OCI-LY1 (cell line): Measurements from ENCODE around the gene DROSHA.

Source experiments
- H2AFZ ChIP-seq: fragments of 200-600 bp; sonication (generic), shearing (Covaris generic); 2 replicates; pipeline ENCODE4 v1.6.0; 2014; ENCODE audit warnings: antibody characterized with exemption, mild to moderate bottlenecking, low read length
- H3F3A ChIP-seq: fragments of 200-600 bp; sonication (generic), shearing (Covaris generic); 2 replicates; pipeline ENCODE4 v1.6.0; 2014; ENCODE audit warnings: mild to moderate bottlenecking, antibody characterized with exemption, low read length, moderate library complexity; ENCODE audit not compliant: insufficient read depth
- H3K27ac ChIP-seq: fragments of 200-600 bp; sonication (generic); 2 replicates; pipeline ENCODE4 v1.5.1; 2014; ENCODE audit warnings: low read length, mixed run types, mild to moderate bottlenecking, low read depth; ENCODE audit not compliant: poor library complexity, severe bottlenecking
- H3K27me3 ChIP-seq: fragments of 200-600 bp; sonication (generic); 2 replicates; pipeline ENCODE4 v1.6.0; 2014; ENCODE audit warnings: antibody characterized with exemption, mild to moderate bottlenecking, low read length, moderate library complexity; ENCODE audit not compliant: insufficient read depth
- H3K36me3 ChIP-seq: fragments of 200-600 bp; sonication (generic); 2 replicates; pipeline ENCODE4 v1.6.1; 2014; ENCODE audit warnings: mild to moderate bottlenecking, antibody characterized with exemption, low read length, moderate library complexity, mixed read lengths; ENCODE audit not compliant: insufficient read depth
- H3K4me1 ChIP-seq: fragments of 200-600 bp; sonication (generic); 2 replicates; pipeline ENCODE4 v1.5.1; 2014; ENCODE audit warnings: mild to moderate bottlenecking, low read length, moderate library complexity; ENCODE audit not compliant: insufficient read depth, severe bottlenecking
- H3K4me2 ChIP-seq: fragments of 200-600 bp; sonication (generic), shearing (Covaris generic); 2 replicates; pipeline ENCODE4 v1.6.1; 2014; ENCODE audit warnings: low read length
- H3K4me3 ChIP-seq: fragments of 200-600 bp; sonication (generic); 2 replicates; pipeline ENCODE4 v1.5.1; 2014; ENCODE audit warnings: low read length, low read depth, mild to moderate bottlenecking, mixed read lengths; ENCODE audit not compliant: poor library complexity, severe bottlenecking
- H3K79me2 ChIP-seq: fragments of 200-600 bp; shearing (Covaris generic); 2 replicates; pipeline ENCODE4 v1.6.1; 2016; ENCODE audit warnings: mixed run types, low read length, mixed read lengths; ENCODE audit not compliant: insufficient read depth
- H3K9ac ChIP-seq: fragments of 200-600 bp; sonication (generic), shearing (Covaris generic); 2 replicates; pipeline ENCODE4 v1.6.1; 2014; ENCODE audit warnings: mild to moderate bottlenecking, low read length, mixed read lengths
- H3K9me2 ChIP-seq: fragments of 200-600 bp; sonication (generic), shearing (Covaris generic); 2 replicates; pipeline ENCODE4 v1.6.1; 2014; ENCODE audit warnings: low read depth, mild to moderate bottlenecking, low read length, mixed read lengths
- H3K9me3 ChIP-seq: fragments of 200-600 bp; shearing (Covaris generic); 2 replicates; pipeline ENCODE4 v1.6.1; 2014; ENCODE audit warnings: low read length, mixed read lengths
- H4K20me1 ChIP-seq: fragments of 200-600 bp; sonication (generic), shearing (Covaris generic); 2 replicates; pipeline ENCODE4 v1.6.0; 2016; ENCODE audit warnings: mild to moderate bottlenecking, low read length; ENCODE audit not compliant: insufficient read depth
- CTCF ChIP-seq: fragments of 200-600 bp; sonication (generic), shearing (Covaris generic); IDR thresholded peaks from 2 replicates; pipeline ENCODE4 v1.5.1; 2017; ENCODE audit warnings: mild to moderate bottlenecking, antibody characterized with exemption, low read length, moderate library complexity, mixed read lengths
- EZH2 ChIP-seq: fragments of 200-600 bp; sonication (generic), shearing (Covaris generic); IDR thresholded peaks from 2 replicates; pipeline ENCODE4 v1.8.0; 2017; ENCODE audit warnings: borderline replicate concordance, mixed run types, mild to moderate bottlenecking, antibody characterized with exemption, low read length, moderate library complexity, mixed read lengths

The DROSHA gene, protein sequence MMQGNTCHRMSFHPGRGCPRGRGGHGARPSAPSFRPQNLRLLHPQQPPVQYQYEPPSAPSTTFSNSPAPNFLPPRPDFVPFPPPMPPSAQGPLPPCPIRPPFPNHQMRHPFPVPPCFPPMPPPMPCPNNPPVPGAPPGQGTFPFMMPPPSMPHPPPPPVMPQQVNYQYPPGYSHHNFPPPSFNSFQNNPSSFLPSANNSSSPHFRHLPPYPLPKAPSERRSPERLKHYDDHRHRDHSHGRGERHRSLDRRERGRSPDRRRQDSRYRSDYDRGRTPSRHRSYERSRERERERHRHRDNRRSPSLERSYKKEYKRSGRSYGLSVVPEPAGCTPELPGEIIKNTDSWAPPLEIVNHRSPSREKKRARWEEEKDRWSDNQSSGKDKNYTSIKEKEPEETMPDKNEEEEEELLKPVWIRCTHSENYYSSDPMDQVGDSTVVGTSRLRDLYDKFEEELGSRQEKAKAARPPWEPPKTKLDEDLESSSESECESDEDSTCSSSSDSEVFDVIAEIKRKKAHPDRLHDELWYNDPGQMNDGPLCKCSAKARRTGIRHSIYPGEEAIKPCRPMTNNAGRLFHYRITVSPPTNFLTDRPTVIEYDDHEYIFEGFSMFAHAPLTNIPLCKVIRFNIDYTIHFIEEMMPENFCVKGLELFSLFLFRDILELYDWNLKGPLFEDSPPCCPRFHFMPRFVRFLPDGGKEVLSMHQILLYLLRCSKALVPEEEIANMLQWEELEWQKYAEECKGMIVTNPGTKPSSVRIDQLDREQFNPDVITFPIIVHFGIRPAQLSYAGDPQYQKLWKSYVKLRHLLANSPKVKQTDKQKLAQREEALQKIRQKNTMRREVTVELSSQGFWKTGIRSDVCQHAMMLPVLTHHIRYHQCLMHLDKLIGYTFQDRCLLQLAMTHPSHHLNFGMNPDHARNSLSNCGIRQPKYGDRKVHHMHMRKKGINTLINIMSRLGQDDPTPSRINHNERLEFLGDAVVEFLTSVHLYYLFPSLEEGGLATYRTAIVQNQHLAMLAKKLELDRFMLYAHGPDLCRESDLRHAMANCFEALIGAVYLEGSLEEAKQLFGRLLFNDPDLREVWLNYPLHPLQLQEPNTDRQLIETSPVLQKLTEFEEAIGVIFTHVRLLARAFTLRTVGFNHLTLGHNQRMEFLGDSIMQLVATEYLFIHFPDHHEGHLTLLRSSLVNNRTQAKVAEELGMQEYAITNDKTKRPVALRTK (N-terminal part only)

DNA sequence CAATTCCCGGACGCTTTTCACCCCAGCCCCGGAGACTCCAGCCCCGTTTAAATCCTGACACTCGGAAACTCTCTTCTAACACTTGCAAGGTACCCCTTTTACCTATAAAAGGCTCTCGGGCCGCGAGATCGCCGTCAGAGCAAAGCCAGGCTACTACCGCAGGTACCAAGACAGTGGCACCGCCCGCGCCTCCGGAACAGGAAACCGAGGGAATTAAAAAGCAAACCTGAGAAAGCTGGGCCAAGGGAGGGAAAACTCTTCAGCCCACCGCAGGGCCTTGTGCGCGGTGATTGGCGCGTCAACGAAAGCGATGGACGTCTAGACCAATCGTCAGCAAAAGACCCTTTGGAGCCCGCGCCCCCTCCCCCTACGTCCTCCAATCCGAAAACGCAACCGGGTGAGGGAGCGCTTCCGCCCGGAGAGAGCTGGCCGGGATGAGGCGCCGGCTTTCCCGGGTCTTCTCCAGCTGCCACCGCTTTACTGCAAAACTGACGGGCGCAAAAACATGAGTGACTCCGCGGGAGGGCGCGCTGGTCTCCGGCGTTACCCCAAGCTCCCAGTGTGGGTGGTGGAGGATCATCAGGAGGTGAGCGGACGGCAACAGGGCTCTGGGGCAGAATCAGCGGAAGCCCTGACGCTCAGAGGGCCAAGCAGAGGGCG, at the start of gene DROSHA, which contains the start of gene C5orf22:
Gene DROSHA (minus strand): TSS at position 206 of the 660 bp plus-strand sequence. CDS start 3,034 bp downstream, outside the sequence.
Gene C5orf22 (plus strand): TSS at position 414 of the 660 bp plus-strand sequence. CDS start 92 bp downstream, at position 506.
- Histone ChIP-seq H3K9me3 (no peaks in the 10 kb centered on the region), H3K9me2 (no peaks in the 10 kb centered on the region), H3K79me2 (peaks cover 23% of the 10 kb centered on the region), H2AFZ (peak within 1 kb of the TSS; percentile 92), H3K4me2 (peak within 1 kb of the TSS; percentile 98), H3K9ac (peak within 1 kb of the TSS; percentile 94), H4K20me1 (no peaks in the 10 kb centered on the region), H3K27ac (peak within 1 kb of the TSS; percentile 52), H3F3A (no peaks in the 10 kb centered on the region), H3K4me3 (peak within 1 kb of the TSS; percentile 96), H3K27me3 (no peaks in the 10 kb centered on the region), H3K4me1 (peaks cover 28% of the 10 kb centered on the region), H3K36me3 (peaks cover 49% of the 10 kb centered on the region)
- TF ChIP-seq CTCF (peak; percentile 15; the same call in 1 of the 2 replicates), EZH2 (no peak)

- H3K27me3 ChIP-seq = no peaks in the 10 kb centered on the region
- no peak overlapping the region for H3K4me3 ChIP-seq
- no peaks in the 10 kb centered on the region for H3F3A ChIP-seq
- no peak overlapping the region for H2AFZ ChIP-seq
- no peak overlapping the region for H3K9ac ChIP-seq
- no peaks in the 10 kb centered on the region for H3K4me1 ChIP-seq
- no peaks in the 10 kb centered on the region for H3K9me2 ChIP-seq
- H3K79me2 ChIP-seq = no peaks in the 10 kb centered on the region
- no peak overlapping the region for H3K4me2 ChIP-seq
- no peak for TF ChIP-seq CTCF
- no peak for TF ChIP-seq EZH2
- no peaks in the 10 kb centered on the region for H3K9me3 ChIP-seq
- H3K36me3 ChIP-seq = no peaks in the 10 kb centered on the region
- H3K27ac ChIP-seq = no peak overlapping the region
- H4K20me1 ChIP-seq = no peaks in the 10 kb centered on the region
These were observed 47.7 kb upstream of the DROSHA start for GRCh38 chr5:31579558-31579957.

- no peaks in the 10 kb centered on the region for H3K9me2 ChIP-seq
- no peaks in the 10 kb centered on the region for H3K36me3 ChIP-seq
- H3K4me1 ChIP-seq = no peaks in the 10 kb centered on the region
- no peak overlapping the region for H3K9ac ChIP-seq
- H3K27ac ChIP-seq = no peak overlapping the region
- 0 out of 2 replicates have a peak, but pooled peaks cover 3% of the 10 kb centered on the region for H3K27me3 ChIP-seq
- no peak overlapping the region for H2AFZ ChIP-seq
- no peaks in the 10 kb centered on the region for H4K20me1 ChIP-seq
- TF ChIP-seq EZH2 (no peak), CTCF (no peak)
- no peaks in the 10 kb centered on the region for H3K9me3 ChIP-seq
- H3K4me2 ChIP-seq = no peak overlapping the region
- H3K4me3 ChIP-seq = no peak overlapping the region
- no peaks in the 10 kb centered on the region for H3F3A ChIP-seq
- H3K79me2 ChIP-seq = no peaks in the 10 kb centered on the region
These were observed 45.5 kb upstream of the DROSHA start for GRCh38 chr5:31577438-31577837.
